Mesenchymal stem cell (in vitro differentiated cells and primary cell): Measurements from ENCODE around the gene PLD3.

Experiments used
- DNase-seq: peaks from one replicate; pipeline ENCODE4 v3.0.0-alpha.2; 2013
- H2AFZ ChIP-seq: one replicate; pipeline ENCODE4 v1.6.1; 2013; ENCODE audit warnings: low read depth, mild to moderate bottlenecking, control low read depth, inconsistent platforms, low read length, moderate library complexity
- H2AK5ac ChIP-seq: 2 replicates; pipeline ENCODE4 v1.6.1; 2013; ENCODE audit warnings: low read length, moderate library complexity, mild to moderate bottlenecking, inconsistent platforms; ENCODE audit not compliant: severe bottlenecking
- H2BK120ac ChIP-seq: one replicate; pipeline ENCODE4 v1.6.1; 2013; ENCODE audit warnings: low read depth, mild to moderate bottlenecking, inconsistent platforms, low read length, moderate library complexity
- H2BK12ac ChIP-seq, 2 experiments: one replicate each; pipeline ENCODE4 v1.6.1; 2013; ENCODE audit warnings: inconsistent platforms in 2 of 2, low read length in 2 of 2, mild to moderate bottlenecking in 2 of 2, moderate library complexity in 2 of 2, control low read depth in 1 of 2
- H2BK15ac ChIP-seq: one replicate; pipeline ENCODE4 v1.6.1; 2013; ENCODE audit warnings: mild to moderate bottlenecking, low read depth, inconsistent platforms; ENCODE audit not compliant: poor library complexity, severe bottlenecking
- H2BK5ac ChIP-seq: 2 replicates; pipeline ENCODE4 v1.6.1; 2013; ENCODE audit warnings: low read depth, mild to moderate bottlenecking, low read length, control low read depth, inconsistent platforms; ENCODE audit not compliant: poor library complexity, severe bottlenecking
- H3K14ac ChIP-seq, 2 experiments: one replicate each; pipeline ENCODE4 v1.6.1; 2013; ENCODE audit warnings: inconsistent platforms in 2 of 2, low read length in 2 of 2, control low read depth in 1 of 2, mild to moderate bottlenecking in 1 of 2, moderate library complexity in 1 of 2
- H3K18ac ChIP-seq, 2 experiments: one replicate each; pipeline ENCODE4 v1.6.1; 2013; ENCODE audit warnings: inconsistent platforms in 2 of 2, low read length in 2 of 2, control low read depth in 1 of 2, low read depth in 1 of 2, mild to moderate bottlenecking in 1 of 2
- H3K23ac ChIP-seq, 2 experiments: one replicate each; pipeline ENCODE4 v1.6.1; 2013; ENCODE audit warnings: inconsistent platforms in 2 of 2, low read length in 2 of 2, mild to moderate bottlenecking in 2 of 2, moderate library complexity in 2 of 2, control low read depth in 1 of 2
- H3K27ac ChIP-seq: 2 replicates; pipeline ENCODE4 v1.5.1; 2013; ENCODE audit warnings: mild to moderate bottlenecking, moderate library complexity, low read length, control low read depth, inconsistent platforms; ENCODE audit not compliant: poor library complexity, severe bottlenecking
- H3K27me3 ChIP-seq, 2 experiments: 2 replicates each; pipeline versions ENCODE4 v1.6.1 to v1.7.0; 2013; ENCODE audit warnings: low read length in 2 of 2, mild to moderate bottlenecking in 2 of 2, moderate library complexity in 2 of 2, control low read depth in 1 of 2, inconsistent platforms in 1 of 2; ENCODE audit not compliant: control insufficient read depth in 1 of 2, insufficient read depth in 1 of 2
- H3K36me3 ChIP-seq, 2 experiments: 2 replicates each; pipeline versions ENCODE4 v1.6.1 to v1.7.0; 2013; ENCODE audit warnings: low read length in 2 of 2, control low read depth in 1 of 2, inconsistent platforms in 1 of 2, low read depth in 1 of 2, mild to moderate bottlenecking in 1 of 2; ENCODE audit not compliant: insufficient read depth in 2 of 2, control insufficient read depth in 1 of 2
- H3K4ac ChIP-seq, 2 experiments: one replicate each; pipeline ENCODE4 v1.6.1; 2013; ENCODE audit warnings: inconsistent platforms in 2 of 2, low read length in 2 of 2, mild to moderate bottlenecking in 2 of 2, moderate library complexity in 2 of 2, control low read depth in 1 of 2, low read depth in 1 of 2
- H3K4me1 ChIP-seq: 2 replicates; pipeline ENCODE4 v1.6.1; 2013; ENCODE audit warnings: low read depth, low read length, control low read depth; ENCODE audit not compliant: control insufficient read depth, insufficient read depth
- H3K4me2 ChIP-seq: 2 replicates; pipeline ENCODE4 v1.6.1; 2013; ENCODE audit warnings: low read length, mild to moderate bottlenecking, inconsistent platforms; ENCODE audit not compliant: poor library complexity, severe bottlenecking
- H3K4me3 ChIP-seq, 2 experiments: 2 replicates each; pipeline versions ENCODE4 v1.5.1 to v1.7.0; 2013; ENCODE audit warnings: low read length in 2 of 2, mild to moderate bottlenecking in 2 of 2, control low read depth in 1 of 2, low read depth in 1 of 2; ENCODE audit not compliant: insufficient read depth in 1 of 2
- H3K79me1 ChIP-seq: replicated peaks from 2 replicates; pipeline ENCODE4 v1.6.1; 2013; ENCODE audit warnings: mild to moderate bottlenecking, control low read depth, low read length, inconsistent platforms; ENCODE audit not compliant: poor library complexity, severe bottlenecking
- H3K9ac ChIP-seq: 2 replicates; pipeline ENCODE4 v1.7.0; 2013; ENCODE audit warnings: mild to moderate bottlenecking, low read length, moderate library complexity
- H3K9me3 ChIP-seq: 2 replicates; pipeline ENCODE4 v1.7.0; 2013; ENCODE audit warnings: mild to moderate bottlenecking, low read length; ENCODE audit not compliant: control insufficient read depth
- H4K8ac ChIP-seq: one replicate; pipeline ENCODE4 v1.6.1; 2013; ENCODE audit warnings: inconsistent platforms, mild to moderate bottlenecking, low read length, moderate library complexity
- H4K91ac ChIP-seq: one replicate; pipeline ENCODE4 v1.6.1; 2013; ENCODE audit warnings: mild to moderate bottlenecking, low read length, inconsistent platforms
- WGBS: methylation state at CpG from one replicate; pipeline ENCODE4 v1.1.7; 2013; ENCODE audit warnings: mixed read lengths; 5-methylcytosine and 5-hydroxymethylcytosine counted together

Gene PLD3

GRCh38 chr19:40378509-40378908, 30.0 kb downstream of the PLD3 start:
- WGBS = 91% methylated on average over 2 of the region's 2 CpGs
- Histone ChIP-seq H2AFZ (no peak overlapping the region), H2AK5ac (no peak overlapping the region)

GRCh38 chr19:40379446-40380198, 31.1 kb downstream of the PLD3 start:
- Histone ChIP-seq H3K23ac (no peak overlapping the region), H2BK5ac (no peak overlapping the region), H3K27ac (no peak overlapping the region), H3K18ac (no peak overlapping the region), H3K27me3 (peaks cover 0 to under 1% of the 10 kb centered on the region in 2 experiments), H3K36me3 (peaks cover 39 to 62% of the 10 kb centered on the region in 2 experiments), H3K4me2 (no peak overlapping the region), H2BK15ac (peak overlapping the region; percentile 33), H4K8ac (no peak overlapping the region), H3K4ac (no peak overlapping the region), H2BK120ac (no peak overlapping the region), H2BK12ac (peak overlapping the region in 1 of 2 experiments; percentile 11), H3K14ac (no peak overlapping the region), H3K79me1 (peaks cover 4% of the 10 kb centered on the region), H3K9me3 (no peaks in the 10 kb centered on the region), H2AK5ac (no peak overlapping the region), H3K4me3 (no peak overlapping the region), H3K9ac (no peak overlapping the region), H2AFZ (no peak overlapping the region), H4K91ac (no peak overlapping the region), H3K4me1 (peaks cover 5% of the 10 kb centered on the region)
- DNase-seq = no peak
- 92% methylated on average over 9 of the region's 11 CpGs for WGBS

More at GRCh38 chr19:40378509-40378908, 30.0 kb downstream of the PLD3 start:
- Histone ChIP-seq H3K23ac (no peak overlapping the region), H3K4me1 (peaks cover 2% of the 10 kb centered on the region), H3K4me2 (no peak overlapping the region), H3K14ac (no peak overlapping the region), H3K4me3 (no peak overlapping the region), H3K4ac (no peak overlapping the region), H3K27me3 (no peaks in the 10 kb centered on the region), H3K79me1 (peaks cover 8% of the 10 kb centered on the region), H3K9ac (no peak overlapping the region), H3K18ac (no peak overlapping the region), H3K36me3 (peaks cover 46 to 73% of the 10 kb centered on the region in 2 experiments), H3K9me3 (no peaks in the 10 kb centered on the region), H2BK15ac (no peak overlapping the region), H2BK120ac (no peak overlapping the region), H3K27ac (no peak overlapping the region), H4K8ac (no peak overlapping the region), H2BK5ac (no peak overlapping the region), H2BK12ac (no peak overlapping the region), H4K91ac (no peak overlapping the region)
- DNase-seq = no peak

- H2BK5ac ChIP-seq = no peak overlapping the region
- no peak overlapping the region for H3K18ac ChIP-seq
- H3K4ac ChIP-seq = no peak overlapping the region
- no peak overlapping the region for H3K9ac ChIP-seq
- H2AFZ ChIP-seq = no peak overlapping the region
- H2BK15ac ChIP-seq = no peak overlapping the region
- peak overlapping the region in 1 of 2 experiments; percentile 15 for H3K4me3 ChIP-seq
- H3K27ac ChIP-seq = no peak overlapping the region
- H3K4me1 ChIP-seq = peaks cover 5% of the 10 kb centered on the region
- no peak overlapping the region for H2BK120ac ChIP-seq
- peaks cover 0 to 5% of the 10 kb centered on the region in 2 experiments for H3K27me3 ChIP-seq
- WGBS = 93% methylated on average over 37 of the region's 37 CpGs
- H3K79me1 ChIP-seq = peaks cover 4% of the 10 kb centered on the region
- peak overlapping the region; percentile 70 for H4K91ac ChIP-seq
- H2AK5ac ChIP-seq = no peak overlapping the region
- H3K4me2 ChIP-seq = no peak overlapping the region
- H2BK12ac ChIP-seq = no peak overlapping the region
- no peak overlapping the region for H3K23ac ChIP-seq
- no peak overlapping the region for H3K14ac ChIP-seq
- no peaks in the 10 kb centered on the region for H3K9me3 ChIP-seq
- H3K36me3 ChIP-seq = peaks cover 34 to 57% of the 10 kb centered on the region in 2 experiments
- no peak for DNase-seq
- H4K8ac ChIP-seq = peak overlapping the region; percentile 46
Measured at GRCh38 chr19:40380199-40381037, 31.9 kb downstream of the PLD3 start.

- 91% methylated on average over 3 of the region's 3 CpGs for WGBS
- H3K4me2 ChIP-seq = no peak overlapping the region
- no peak overlapping the region for H3K14ac ChIP-seq
- H3K36me3 ChIP-seq = peaks cover 33 to 52% of the 10 kb centered on the region in 2 experiments
- no peak overlapping the region for H3K4ac ChIP-seq
- no peak overlapping the region for H3K23ac ChIP-seq
- DNase-seq = no peak
- H2BK5ac ChIP-seq = no peak overlapping the region
- H3K18ac ChIP-seq = no peak overlapping the region
- H4K8ac ChIP-seq = no peak overlapping the region
- peaks cover 0 to 5% of the 10 kb centered on the region in 2 experiments for H3K27me3 ChIP-seq
- no peak overlapping the region for H2BK15ac ChIP-seq
- no peak overlapping the region for H2AFZ ChIP-seq
- no peak overlapping the region for H3K9ac ChIP-seq
- H3K9me3 ChIP-seq = no peaks in the 10 kb centered on the region
- peaks cover 5% of the 10 kb centered on the region for H3K4me1 ChIP-seq
- H3K4me3 ChIP-seq = no peak overlapping the region
- no peak overlapping the region for H2AK5ac ChIP-seq
- no peak overlapping the region for H2BK120ac ChIP-seq
- H2BK12ac ChIP-seq = no peak overlapping the region
- H3K27ac ChIP-seq = no peak overlapping the region
- peaks cover 3% of the 10 kb centered on the region for H3K79me1 ChIP-seq
- H4K91ac ChIP-seq = no peak overlapping the region
Measured at GRCh38 chr19:40381321-40381720, 32.8 kb downstream of the PLD3 start.
